ENCODE data around the gene CLDN19.

GRCh38 chr1:42737257-42737656, 2.8 kb downstream of the CLDN19 start:
- no peak for TF ChIP-seq CTCF (IDR thresholded peaks at IDR 0.05)
- no peak for TF ChIP-seq POLR2A (IDR thresholded peaks at IDR 0.05)
